T-helper 22 cell (primary cell): ENCODE results near the gene TMEM145.

Experiments used
- DNase-seq: peaks from one replicate; pipeline ENCODE4 v3.0.0-alpha.2; 2020; ENCODE audit warnings: low read depth

TMEM145 gene

GRCh38 chr19:42290136-42290522 lies 23.0 kb upstream of the TMEM145 start:
- no peak for DNase-seq

- DNase-seq, result no peak
Measured at GRCh38 chr19:42290523-42291434, 22.3 kb upstream of the TMEM145 start.

- DNase-seq, result no peak
Measured at GRCh38 chr19:42291435-42291810, 21.7 kb upstream of the TMEM145 start.

GRCh38 chr19:42292042-42292960 lies 20.8 kb upstream of the TMEM145 start:
- DNase-seq, result no peak

GRCh38 chr19:42292963-42293362 lies 20.1 kb upstream of the TMEM145 start:
- no peak for DNase-seq

- no peak for DNase-seq
Measured at GRCh38 chr19:42293540-42293939, 19.6 kb upstream of the TMEM145 start.

- DNase-seq, result no peak
Measured at GRCh38 chr19:42293948-42294347, 19.2 kb upstream of the TMEM145 start.

- no peak for DNase-seq
Measured at GRCh38 chr19:42294471-42295137, 18.5 kb upstream of the TMEM145 start.

GRCh38 chr19:42295342-42295741 lies 17.8 kb upstream of the TMEM145 start:
- DNase-seq, result no peak

- peak; percentile 63 for DNase-seq
Measured at GRCh38 chr19:42295831-42296525, 17.1 kb upstream of the TMEM145 start.

GRCh38 chr19:42297039-42297438 lies 16.1 kb upstream of the TMEM145 start:
- DNase-seq, result no peak

GRCh38 chr19:42301646-42302203 lies 11.4 kb upstream of the TMEM145 start, which contains the start of gene PRR19:
Gene PRR19, plus strand, starts transcription at chr19:42302132. Its CDS starts 7,453 bp downstream, at chr19:42309585.
- DNase-seq, result no peak

- no peak for DNase-seq
Measured at GRCh38 chr19:42303101-42303464, 10.0 kb upstream of the TMEM145 start.

- no peak for DNase-seq
Measured at GRCh38 chr19:42303876-42304275, 9.2 kb upstream of the TMEM145 start.

GRCh38 chr19:42306646-42307045 lies 6.5 kb upstream of the TMEM145 start:
- no peak for DNase-seq

- DNase-seq, result no peak
Measured at GRCh38 chr19:42309686-42310085, 3.4 kb upstream of the TMEM145 start.

GRCh38 chr19:42311657-42312056 lies 1.5 kb upstream of the TMEM145 start:
- no peak for DNase-seq

- DNase-seq, result no peak
Measured at GRCh38 chr19:42312370-42312769, 739 bp upstream of the TMEM145 start.

GRCh38 chr19:42313840-42314755 lies 989 bp downstream of the TMEM145 start:
- no peak for DNase-seq

GRCh38 chr19:42315024-42315423 lies 1.9 kb downstream of the TMEM145 start:
- no peak for DNase-seq
